Kidney (tissue), 14 donors: ENCODE results near the gene CYBA. TPM values are rescaled to one million over a fixed set of nuclear protein-coding genes. Genes with fewer than 3 reads are reported as not detected.

Source experiments
- DNase-seq, 5 donors: peaks; one replicate each; pipeline ENCODE4 v3.0.0-alpha.2; 2013 to 2020
- FAIRE-seq: peaks from 2 replicates; lab custom pipeline; 2012; peaks lifted over from hg19 to GRCh38; lab: Jason Lieb, UNC
- H3K27ac ChIP-seq, 2 donors: one replicate each; pipeline ENCODE4 v1.7.0; 2013; ENCODE audit warnings: low read depth in 2 of 2, low read length in 2 of 2, inconsistent platforms in 1 of 2
- H3K27me3 ChIP-seq: one replicate; pipeline ENCODE4 v1.7.1; 2013; ENCODE audit warnings: low read length, inconsistent platforms; ENCODE audit not compliant: control insufficient read depth, insufficient read depth
- H3K36me3 ChIP-seq, 3 donors: one replicate each; pipeline versions ENCODE4 v1.7.0 to v1.7.1; 2013; ENCODE audit warnings: low read length in 3 of 3, control low read depth in 1 of 3, inconsistent platforms in 1 of 3; ENCODE audit not compliant: insufficient read depth in 3 of 3, control insufficient read depth in 2 of 3
- H3K4me1 ChIP-seq, 3 donors: one replicate each; pipeline versions ENCODE4 v1.7.0 to v1.7.1; 2013; ENCODE audit warnings: low read length in 3 of 3, inconsistent platforms in 1 of 3, low read depth in 1 of 3; ENCODE audit not compliant: control insufficient read depth in 2 of 3, insufficient read depth in 2 of 3
- H3K4me3 ChIP-seq, 3 donors: one replicate each; pipeline versions ENCODE4 v1.7.0 to v1.8.1; 2013; ENCODE audit warnings: low read length in 3 of 3, control low read depth in 1 of 3, inconsistent platforms in 1 of 3
- H3K9ac ChIP-seq, 3 donors: one replicate each; pipeline versions ENCODE4 v1.7.0 to v1.7.1; 2013; ENCODE audit warnings: low read length in 3 of 3, control low read depth in 1 of 3, inconsistent platforms in 1 of 3
- H3K9me3 ChIP-seq, 3 donors: one replicate each; pipeline versions ENCODE4 v1.7.0 to v1.7.1; 2013; ENCODE audit warnings: low read length in 3 of 3, control low read depth in 1 of 3, inconsistent platforms in 1 of 3; ENCODE audit not compliant: control insufficient read depth in 2 of 3, insufficient read depth in 1 of 3
- CTCF ChIP-seq: IDR thresholded peaks from 3 replicates; pipeline ENCODE4 v1.5.1; 2012; ENCODE audit warnings: mild to moderate bottlenecking, moderate library complexity, borderline replicate concordance; ENCODE audit not compliant: insufficient read depth; ENCODE audit errors: extremely low read depth
- intact Hi-C: fragments of 100-400 bp; cut with DNase I; formaldehyde crosslinking; loops from one replicate; pipeline ENCODE4 v1.11.1; 2022
- polyA plus RNA-seq: library from polyadenylated mRNA; stranded (reverse); fragments of 350-450 nt; fragmentation: Illumina TruSeq; extraction: RNeasy Lipid Tissue Mini Kit (QIAGEN cat#74804); gene quantifications from one replicate; pipeline ENCODE4 v1.2.3, GENCODE V29; 2014; ENCODE audit warnings: low read depth, low replicate concordance; ENCODE audit not compliant: insufficient read depth
- total RNA-seq: library from RNA; stranded (reverse); fragmentation: NEBNext Ultra II Directional; extraction: Animal tissue kit (Norgen Biotek cat#: 25700); gene quantifications from one replicate; pipeline ENCODE4 v1.2.1, GENCODE V29; 2021
- donor health status: control.
- donor health status: control.
- donor health status: control.
- donor health status: control.
- donor health status: control.
- donor health status: DM: yes; HTN: yes; CAD: no.
- donor health status: Normal renal cell carcinoma (clear cell type).

CYBA gene
- total and polyA plus RNA-seq, 2 donors from 2014 or later, result 263 to 395 TPM

- Histone ChIP-seq H3K27me3 (no peaks in the 10 kb centered on the region), H3K9ac (peak within 1 kb of the TSS; percentile 44 to 85 (median 72)), H3K4me3 (peak within 1 kb of the TSS; percentile 66 to 82 (median 80)), H3K9me3 (no peaks in the 10 kb centered on the region), H3K27ac (peak within 1 kb of the TSS; percentile 74 to 82), H3K36me3 (no peaks in the 10 kb centered on the region), H3K4me1 (peaks cover 0 to 4% (median 0%) of the 10 kb centered on the region in 3 donors)
- FAIRE-seq (peak; percentile 77), DNase-seq (peak; percentile 98 to 99 (median 99))
- intact Hi-C loops, result no loop called here
- peak; percentile 4 for TF ChIP-seq CTCF
Observed at GRCh38 chr16:88662843-88663606, 12.2 kb upstream of the CYBA start, which contains the start of gene MVD. Gene MVD, minus strand, starts transcription at chr16:88663091. Its CDS starts 11 bp downstream, at chr16:88663080.

DNA sequence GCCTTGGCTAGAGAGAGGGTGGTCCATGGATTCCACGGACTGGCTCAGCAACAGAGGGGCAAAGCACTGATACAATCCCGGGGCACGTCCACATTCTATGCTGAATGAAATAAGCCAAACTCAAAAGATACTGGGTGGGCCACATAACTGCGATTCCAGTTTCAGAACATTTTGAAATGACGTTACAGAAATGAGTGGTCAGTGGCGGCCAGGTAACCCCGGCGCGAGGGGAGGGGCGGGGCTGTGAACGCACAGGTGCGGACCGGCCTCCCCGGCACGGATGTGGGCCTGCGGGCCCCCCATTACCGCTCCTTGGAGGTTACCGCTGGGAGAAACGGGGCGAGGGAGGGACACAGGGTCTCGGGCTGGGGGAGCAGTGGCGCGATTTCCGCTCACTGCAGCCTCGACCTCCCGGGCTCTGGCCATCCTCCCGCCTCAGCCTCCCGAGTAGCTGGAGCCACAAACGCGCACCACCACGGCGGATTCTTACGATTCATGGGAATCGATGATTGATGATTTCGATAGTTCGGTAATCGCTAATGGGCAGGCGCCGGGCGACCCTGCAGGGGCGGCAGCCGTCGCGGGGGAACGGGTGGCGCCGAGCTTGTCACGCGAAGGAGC, 11.5 kb upstream of the CYBA start:
- Histone ChIP-seq H3K27ac (peak overlapping the region; percentile 74 to 82), H3K4me3 (peak overlapping the region; percentile 61 to 82 (median 80)), H3K9ac (peak overlapping the region; percentile 44 to 85 (median 67)), H3K4me1 (peaks cover 0 to 4% (median 0%) of the 10 kb centered on the region in 3 donors), H3K9me3 (no peaks in the 10 kb centered on the region), H3K36me3 (no peaks in the 10 kb centered on the region), H3K27me3 (no peaks in the 10 kb centered on the region)
- FAIRE-seq (no peak), DNase-seq (peak in 1 of 5 donors; percentile 65)
- intact Hi-C loops, result no loop called here
- no peak for TF ChIP-seq CTCF

- Histone ChIP-seq H3K27ac (no peak overlapping the region), H3K9ac (no peak overlapping the region), H3K27me3 (no peaks in the 10 kb centered on the region), H3K4me1 (peaks cover 0 to 4% (median 0%) of the 10 kb centered on the region in 3 donors), H3K4me3 (no peak overlapping the region), H3K36me3 (no peaks in the 10 kb centered on the region), H3K9me3 (no peaks in the 10 kb centered on the region)
- no peak for TF ChIP-seq CTCF
- FAIRE-seq, result no peak
- DNase-seq, result no peak
- intact Hi-C loops, result no loop called here
Observed at GRCh38 chr16:88661468-88661867, 10.6 kb upstream of the CYBA start.
